A673 (cell line): Measurements from ENCODE around the gene PIK3R1. TPM values are rescaled to one million over a fixed set of nuclear protein-coding genes. Genes with fewer than 3 reads are reported as not detected.

ENCODE experiments used
- BruUV-seq: library from RNA; stranded (reverse); fragments of 400-500 nt; replicated peaks from 2 replicates; lab custom pipeline; 2021; lab: Mats Ljungman, UMichigan
- CTCF ChIA-PET: fragments of 300-600 bp; sonication (Branson Sonifier 250); formaldehyde crosslinking; loops from one replicate; lab custom pipeline; 2022; ENCODE audit warnings: antibody characterized with exemption; lab: Charles Lee
- POLR2A ChIA-PET: fragments of 300-600 bp; sonication (Branson Sonifier 250); formaldehyde crosslinking; loops from one replicate; lab custom pipeline; 2022; ENCODE audit warnings: antibody characterized with exemption; ENCODE audit not compliant: low non-redundant PET; lab: Charles Lee
- DNase-seq: peaks from one replicate; pipeline ENCODE4 v3.0.0-alpha.2; 2015; ENCODE audit warnings: low spot score
- H3K27ac ChIP-seq: fragments of 200-600 bp; sonication (generic); 2 replicates; pipeline ENCODE4 v1.5.1; 2016; ENCODE audit warnings: mixed run types, low read depth, mild to moderate bottlenecking, mixed read lengths, antibody characterized with exemption, low read length; ENCODE audit not compliant: poor library complexity, severe bottlenecking
- H3K27me3 ChIP-seq: fragments of 200-600 bp; sonication (generic); replicated peaks from 2 replicates; pipeline ENCODE4 v1.6.1; 2017; ENCODE audit warnings: mixed run types, low read depth, mild to moderate bottlenecking, mixed read lengths, antibody characterized with exemption, low read length; ENCODE audit not compliant: insufficient read depth, poor library complexity
- H3K36me3 ChIP-seq: fragments of 200-600 bp; sonication (generic); 2 replicates; pipeline ENCODE4 v1.6.1; 2016; ENCODE audit warnings: mixed run types, mild to moderate bottlenecking, mixed read lengths, antibody characterized with exemption, low read length; ENCODE audit not compliant: insufficient read depth, poor library complexity, severe bottlenecking
- H3K4me1 ChIP-seq: fragments of 200-600 bp; sonication (generic); 2 replicates; pipeline ENCODE4 v1.6.1; 2017; ENCODE audit warnings: mixed run types, mild to moderate bottlenecking, mixed read lengths, antibody characterized with exemption, low read length; ENCODE audit not compliant: insufficient read depth, poor library complexity, severe bottlenecking
- H3K4me3 ChIP-seq: fragments of 200-600 bp; sonication (generic); 2 replicates; pipeline ENCODE4 v1.5.1; 2016; ENCODE audit warnings: low read depth, mixed run types, mild to moderate bottlenecking, mixed read lengths, low read length; ENCODE audit not compliant: poor library complexity, severe bottlenecking
- H3K9me3 ChIP-seq: fragments of 200-600 bp; sonication (generic); 2 replicates; pipeline ENCODE4 v1.6.1; 2016; ENCODE audit warnings: mixed run types, low read depth, mild to moderate bottlenecking, mixed read lengths, antibody characterized with exemption, low read length; ENCODE audit not compliant: poor library complexity, severe bottlenecking
- EZH2 ChIP-seq: fragments of 200-600 bp; sonication (generic); IDR thresholded peaks from 2 replicates; pipeline ENCODE4 v1.6.1; 2017; ENCODE audit warnings: borderline replicate concordance, low read depth, mild to moderate bottlenecking, mixed read lengths, antibody characterized with exemption, low read length; ENCODE audit not compliant: poor library complexity, severe bottlenecking
- intact Hi-C: fragments of 100-400 bp; cut with micrococcal nuclease; formaldehyde crosslinking; loops from one replicate; pipeline ENCODE4 v1.10.0; 2022; ENCODE audit not compliant: unreplicated experiment
- total RNA-seq: library from RNA; stranded (reverse); gene quantifications from 2 replicates; pipeline ENCODE4 v1.2.3, GENCODE V29; 2021
- TF ChIP-seq, protein P1 (sequence below): fragments of 300-800, 200-600 bp; sonication (generic); conservative IDR thresholded peaks from 2 replicates; pipeline ENCODE4 v1.5.1; 2017; ENCODE audit warnings: low read depth, mild to moderate bottlenecking, antibody characterized with exemption, low read length, moderate library complexity, mixed read lengths

PIK3R1 gene
- total RNA-seq, 1 experiment from 2014 or later = 57.9 TPM

DNA sequence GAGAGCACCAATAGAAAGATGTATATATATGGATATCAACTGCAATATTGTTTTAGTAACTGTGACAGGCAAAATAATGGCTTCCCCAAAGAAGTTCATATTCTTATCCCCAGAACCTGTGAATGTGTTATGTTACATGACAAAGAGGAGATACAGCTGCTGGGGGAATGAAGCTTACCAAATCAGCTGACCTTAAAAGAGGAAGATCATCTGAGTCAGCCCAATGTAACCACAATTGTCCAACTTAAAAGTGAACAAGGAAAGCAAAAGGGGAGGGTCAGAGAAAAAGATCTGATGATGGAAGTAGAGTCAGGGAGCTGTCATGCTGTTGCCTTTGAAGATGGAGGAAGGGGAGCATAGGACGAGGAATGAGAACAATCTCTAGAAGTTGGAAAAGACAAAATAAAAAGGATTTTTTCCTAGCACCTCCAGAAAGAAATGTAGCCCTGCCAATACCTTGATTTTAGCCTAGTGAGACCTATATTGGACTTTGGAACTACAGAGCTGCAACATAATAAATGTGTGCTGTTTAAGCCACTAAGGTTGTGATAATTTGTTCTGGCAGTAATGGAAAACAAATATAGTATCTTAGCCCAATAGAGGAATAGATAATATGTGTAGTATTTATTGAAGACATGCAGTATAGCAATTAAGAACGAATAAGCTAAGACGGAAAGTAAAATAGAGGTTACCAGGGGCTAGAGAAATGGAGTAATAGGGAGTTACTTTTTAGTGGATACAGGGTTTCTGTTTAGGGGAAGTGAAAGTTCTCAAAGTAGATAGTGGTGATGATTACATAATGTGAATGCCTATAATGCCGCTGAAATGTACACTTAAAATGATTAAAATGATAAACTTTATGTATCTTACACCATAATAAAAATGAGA is 115.9 kb downstream of the PIK3R1 start:
- H3K4me3 ChIP-seq = no peak overlapping the region
- no peak for DNase-seq
- TF ChIP-seq, protein P1, sequence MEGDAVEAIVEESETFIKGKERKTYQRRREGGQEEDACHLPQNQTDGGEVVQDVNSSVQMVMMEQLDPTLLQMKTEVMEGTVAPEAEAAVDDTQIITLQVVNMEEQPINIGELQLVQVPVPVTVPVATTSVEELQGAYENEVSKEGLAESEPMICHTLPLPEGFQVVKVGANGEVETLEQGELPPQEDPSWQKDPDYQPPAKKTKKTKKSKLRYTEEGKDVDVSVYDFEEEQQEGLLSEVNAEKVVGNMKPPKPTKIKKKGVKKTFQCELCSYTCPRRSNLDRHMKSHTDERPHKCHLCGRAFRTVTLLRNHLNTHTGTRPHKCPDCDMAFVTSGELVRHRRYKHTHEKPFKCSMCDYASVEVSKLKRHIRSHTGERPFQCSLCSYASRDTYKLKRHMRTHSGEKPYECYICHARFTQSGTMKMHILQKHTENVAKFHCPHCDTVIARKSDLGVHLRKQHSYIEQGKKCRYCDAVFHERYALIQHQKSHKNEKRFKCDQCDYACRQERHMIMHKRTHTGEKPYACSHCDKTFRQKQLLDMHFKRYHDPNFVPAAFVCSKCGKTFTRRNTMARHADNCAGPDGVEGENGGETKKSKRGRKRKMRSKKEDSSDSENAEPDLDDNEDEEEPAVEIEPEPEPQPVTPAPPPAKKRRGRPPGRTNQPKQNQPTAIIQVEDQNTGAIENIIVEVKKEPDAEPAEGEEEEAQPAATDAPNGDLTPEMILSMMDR = no peak
- no peak for TF ChIP-seq EZH2
- H3K36me3 ChIP-seq = no peaks in the 10 kb centered on the region
- no peaks in the 10 kb centered on the region for H3K9me3 ChIP-seq
- ChIA-PET CTCF (no interaction called here), POLR2A (no interaction called here)
- BruUV-seq = no TSS peak
- H3K27me3 ChIP-seq = no peaks in the 10 kb centered on the region
- H3K4me1 ChIP-seq = no peaks in the 10 kb centered on the region
- no peak overlapping the region for H3K27ac ChIP-seq
- intact Hi-C loops = no loop called here

- no peak overlapping the region for H3K4me3 ChIP-seq
- H3K9me3 ChIP-seq = no peaks in the 10 kb centered on the region
- no peak overlapping the region for H3K27ac ChIP-seq
- ChIA-PET POLR2A (no interaction called here), CTCF (no interaction called here)
- H3K27me3 ChIP-seq = no peaks in the 10 kb centered on the region
- intact Hi-C loops = no loop called here
- BruUV-seq = no TSS peak
- H3K4me1 ChIP-seq = no peaks in the 10 kb centered on the region
- no peaks in the 10 kb centered on the region for H3K36me3 ChIP-seq
- DNase-seq = no peak
- no peak for TF ChIP-seq EZH2
- TF ChIP-seq, protein P1 = no peak
Observed at GRCh38 chr5:68332080-68332451, 116.5 kb downstream of the PIK3R1 start.

DNA sequence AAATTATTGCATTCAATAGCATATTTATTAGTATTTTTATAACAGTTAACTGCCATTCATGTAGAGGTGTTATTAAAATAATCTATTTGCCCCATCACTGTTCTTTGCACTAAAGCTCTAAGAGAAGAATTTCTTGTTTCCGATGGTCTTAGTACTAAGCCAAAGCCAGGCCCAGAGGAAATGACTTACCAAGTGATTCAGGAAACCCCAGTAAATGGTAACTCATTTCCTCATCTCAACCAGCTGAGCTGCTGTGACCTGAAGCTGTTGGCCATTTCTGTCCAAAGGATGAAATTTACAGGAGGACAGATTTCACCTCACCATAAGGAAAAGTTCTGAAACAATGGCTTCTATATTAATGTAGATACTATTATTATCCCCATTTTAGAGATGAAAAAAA is 117.0 kb downstream of the PIK3R1 start:
- ChIA-PET CTCF (no interaction called here), POLR2A (no interaction called here)
- TF ChIP-seq, protein P1 = no peak
- no peak for TF ChIP-seq EZH2
- BruUV-seq = no TSS peak
- H3K27me3 ChIP-seq = no peaks in the 10 kb centered on the region
- DNase-seq = no peak
- H3K9me3 ChIP-seq = no peaks in the 10 kb centered on the region
- no peaks in the 10 kb centered on the region for H3K36me3 ChIP-seq
- H3K4me3 ChIP-seq = no peak overlapping the region
- intact Hi-C loops = no loop called here
- no peak overlapping the region for H3K27ac ChIP-seq
- H3K4me1 ChIP-seq = no peaks in the 10 kb centered on the region
